G401.6 (cell line): ENCODE measurements around the gene TNFRSF14.
"Not testable (repeated sequence)": the region's sequence is repeated elsewhere in the genome, so short reads cannot be mapped to it uniquely, and the experiment has no call there.

Experiments used
- FAIRE-seq: peaks from 2 replicates; lab custom pipeline; 2012; peaks lifted over from hg19 to GRCh38; lab: Jason Lieb, UNC

TNFRSF14 gene

GRCh38 chr1:2554621-2555387 is 1.4 kb upstream of the TNFRSF14 start:
- FAIRE-seq: no peak

- FAIRE-seq: no peak
Measured at GRCh38 chr1:2555634-2556276, 416 bp upstream of the TNFRSF14 start.

- FAIRE-seq: no peak
Measured at GRCh38 chr1:2556678-2557481, 709 bp downstream of the TNFRSF14 start.

GRCh38 chr1:2557482-2558400 is 1.6 kb downstream of the TNFRSF14 start:
- no peak for FAIRE-seq

- no peak for FAIRE-seq
Measured at GRCh38 chr1:2558420-2558819, 2.2 kb downstream of the TNFRSF14 start.

- FAIRE-seq: no peak
Measured at GRCh38 chr1:2558861-2559260, 2.7 kb downstream of the TNFRSF14 start.

GRCh38 chr1:2559509-2560298 is 3.5 kb downstream of the TNFRSF14 start:
- no peak for FAIRE-seq

GRCh38 chr1:2560299-2561073 is 4.3 kb downstream of the TNFRSF14 start:
- no peak for FAIRE-seq

- no peak for FAIRE-seq
Measured at GRCh38 chr1:2561446-2561845, 5.3 kb downstream of the TNFRSF14 start.

- FAIRE-seq: no peak
Measured at GRCh38 chr1:2561898-2562895, 6.0 kb downstream of the TNFRSF14 start.

GRCh38 chr1:2563205-2563604 is 7.0 kb downstream of the TNFRSF14 start:
- FAIRE-seq: no peak

- FAIRE-seq: no peak
Measured at GRCh38 chr1:2564006-2564814, 8.0 kb downstream of the TNFRSF14 start.

- no peak for FAIRE-seq
Measured at GRCh38 chr1:2564815-2565374, 8.7 kb downstream of the TNFRSF14 start.

GRCh38 chr1:2566101-2567045 is 10.2 kb downstream of the TNFRSF14 start:
- no peak for FAIRE-seq

- FAIRE-seq: no peak
Measured at GRCh38 chr1:2567083-2567679, 11.0 kb downstream of the TNFRSF14 start.

GRCh38 chr1:2568187-2568816 is 12.1 kb downstream of the TNFRSF14 start:
- not testable (repeated sequence) for FAIRE-seq
